ENCODE results near the gene PHC2. TPM values are rescaled to one million over a fixed set of nuclear protein-coding genes. Genes with fewer than 3 reads are reported as not detected.

PHC2 gene
- total RNA-seq, 1 experiment from 2014 or later = 176 TPM

GRCh38 chr1:33466159-33466558 lies 35.3 kb upstream of the PHC2 start (continued):
- TF ChIP-seq CTCF (IDR thresholded peaks at IDR 0.05 in 2 of 3, conservative IDR thresholded peaks at IDR 0.05 in 1 of 3; ENCODE audit: borderline replicate concordance in 1 of 3, insufficient read depth in 1 of 3, low read depth in 2 of 3, low read length in 2 of 3) (no peak), EZH2 (IDR thresholded peaks at IDR 0.05) (no peak), CBX3 (IDR thresholded peaks at IDR 0.05; ENCODE audit: low read depth) (no peak), FOSL1 (IDR thresholded peaks at IDR 0.05; ENCODE audit: low read depth) (no peak), SIN3A (IDR thresholded peaks at IDR 0.05; ENCODE audit: low read depth) (no peak), ZBTB33 (IDR thresholded peaks at IDR 0.05; ENCODE audit: extremely low read depth, insufficient replicate concordance, low read length) (no peak), ELF1 (IDR thresholded peaks at IDR 0.05; ENCODE audit: borderline replicate concordance, low read depth) (no peak)

GRCh38 chr1:33465316-33465715 lies 34.4 kb upstream of the PHC2 start:
- RAD21 ChIA-PET (ENCODE audit: low non-redundant PET in 1 of 2, low total read pairs in 2 of 2, uncharacterized antibody in 2 of 2, unreplicated experiment in 2 of 2) = no interaction called here

More at GRCh38 chr1:33465316-33465715, 34.4 kb upstream of the PHC2 start:
- no peak overlapping the region for H3K9ac ChIP-seq (ENCODE audit: low read length)
- H3K9me2 ChIP-seq (ENCODE audit: insufficient read depth) = no peaks in the 10 kb centered on the region
- H3K4me3 ChIP-seq (replicated peaks in 1 of 2; ENCODE audit: low read depth in 1 of 2, low read length in 2 of 2) = no peak overlapping the region
- ChIA-PET CTCF (no interaction called here), POLR2A (no interaction called here)
- H2AFZ ChIP-seq (ENCODE audit: low read depth, low read length, poor library complexity, severe bottlenecking) = no peak overlapping the region
- H4K20me1 ChIP-seq (ENCODE audit: insufficient read depth) = no peaks in the 10 kb centered on the region
- no peaks in the 10 kb centered on the region for H3K9me3 ChIP-seq (ENCODE audit: control insufficient read depth in 1 of 2, insufficient read depth in 1 of 2, low read depth in 1 of 2, low read length in 2 of 2)
- no peaks in the 10 kb centered on the region for H3K79me2 ChIP-seq (ENCODE audit: insufficient read depth, low read length)
- ATAC-seq = no peak
- no peak overlapping the region for H3K27ac ChIP-seq (ENCODE audit: low read depth, low read length)
- H3K4me1 ChIP-seq (ENCODE audit: control insufficient read depth in 1 of 2, insufficient read depth in 2 of 2, low read length in 2 of 2) = peaks cover 2 to 17% of the 10 kb centered on the region in 2 experiments; a peak in 3 of 4 replicates
- H3K36me3 ChIP-seq (ENCODE audit: control insufficient read depth in 1 of 2, insufficient read depth in 2 of 2, low read length in 2 of 2) = no peaks in the 10 kb centered on the region
- no peak for TF ChIP-seq RAD21 (IDR thresholded peaks at IDR 0.05; ENCODE audit: low read depth)
- TF ChIP-seq MAX (IDR thresholded peaks at IDR 0.05) = no peak
- TF ChIP-seq POLR2A (IDR thresholded peaks at IDR 0.05; ENCODE audit: borderline replicate concordance, extremely low read depth, insufficient read depth, insufficient read length) = no peak
- no peak for TF ChIP-seq ZBTB33 (IDR thresholded peaks at IDR 0.05; ENCODE audit: extremely low read depth, insufficient replicate concordance, low read length)
- no peak for TF ChIP-seq EGR1 (IDR thresholded peaks at IDR 0.05; ENCODE audit: low read depth)
- no peak for DNase-seq (ENCODE audit: low read depth, low spot score)
- intact Hi-C loops (cut with micrococcal nuclease) = no loop called here
- no peaks in the 10 kb centered on the region for H3K27me3 ChIP-seq (ENCODE audit: insufficient read depth, low read length)
- BruUV-seq (replicated peaks) = no TSS peak
- H3K4me2 ChIP-seq (ENCODE audit: low read length) = no peak overlapping the region

Data from HCT116 (cell line).